ENCODE results near the gene QKI. TPM values are rescaled to one million over a fixed set of nuclear protein-coding genes. Genes with fewer than 3 reads are reported as not detected.

Gene QKI
- total RNA-seq, 8 experiments from 2014 or later = 67.5 to 316 (median 142) TPM

DNA sequence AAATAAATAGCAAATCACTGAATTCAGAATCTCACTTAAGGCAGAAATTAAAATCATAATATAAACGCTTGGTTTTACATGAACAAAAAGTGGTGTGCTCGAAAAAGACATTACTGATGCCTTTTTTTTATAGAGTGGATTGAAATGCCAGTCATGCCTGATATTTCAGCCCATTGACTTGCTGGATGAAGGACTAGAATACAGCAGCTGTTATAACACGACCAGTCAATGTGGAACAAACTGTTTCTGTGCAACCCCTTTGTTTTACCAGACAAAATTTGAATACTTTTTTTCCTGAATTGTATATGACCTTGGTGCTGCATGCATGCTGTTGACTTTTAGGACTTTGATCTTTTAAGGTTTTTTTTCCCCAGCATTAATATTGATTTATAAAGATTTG is 150.0 kb downstream of the QKI start:
- no peak for ATAC-seq (replicated peaks in 6 of 8)
- Histone ChIP-seq H3K4me1 (replicated peaks in 1 of 2) (peaks cover 0 to 4% of the 10 kb centered on the region in 2 donors), H3K4me3 (no peak overlapping the region), H3K27ac (no peak overlapping the region)
- in situ Hi-C loops (cut with MboI; ENCODE audit: low pct_unique_long_range_greater_than_20kb in 2 of 9, low sequenced_read_pairs in 9 of 9, unreplicated experiment in 9 of 9) = loop anchor here in 2 of 9 experiments (25.0 kb wide), 2 partner anchors 127 to 377 kb away; no protein-coding TSS in a partner anchor
- 54 to 100% (median 83%) methylated on average over 1 to 3 of the region's 3 CpGs for WGBS, 10 experiments

DNA sequence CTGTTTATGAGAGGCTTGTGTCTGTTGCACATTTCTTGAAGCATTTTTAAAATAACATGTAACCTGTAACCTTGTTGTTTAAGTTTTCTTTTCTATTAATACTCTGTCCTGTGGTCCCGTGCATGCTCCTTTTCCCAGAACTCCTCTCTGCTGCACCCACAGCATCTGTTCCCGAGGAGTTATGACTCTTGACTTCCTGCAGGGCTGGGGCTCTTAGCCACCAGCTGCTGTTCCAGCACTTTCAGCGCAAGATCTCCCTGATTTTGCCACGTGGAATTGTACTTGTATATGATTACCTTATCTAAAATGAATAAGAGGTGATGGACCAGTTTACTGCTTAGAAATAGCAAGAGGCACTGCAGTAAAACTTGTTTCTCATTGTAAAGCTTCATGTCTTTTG is 150.6 kb downstream of the QKI start:
- H3K4me1 ChIP-seq (replicated peaks in 1 of 2) = peaks cover 0 to 4% of the 10 kb centered on the region in 2 donors
- no peak overlapping the region for H3K27ac ChIP-seq
- WGBS, 10 experiments = 60 to 91% (median 80%) methylated on average over 2 to 4 of the region's 4 CpGs; no CpG with 5 or more reads in 2 of the 10 experiments
- ATAC-seq (replicated peaks in 6 of 8) = peak in 1 of 8 experiments; percentile 44
- H3K4me3 ChIP-seq = no peak overlapping the region
- in situ Hi-C loops (cut with MboI; ENCODE audit: low pct_unique_long_range_greater_than_20kb in 2 of 9, low sequenced_read_pairs in 9 of 9, unreplicated experiment in 9 of 9) = loop anchor here in 2 of 9 experiments (25.0 kb wide), 2 partner anchors 128 to 378 kb away; no protein-coding TSS in a partner anchor

DNA sequence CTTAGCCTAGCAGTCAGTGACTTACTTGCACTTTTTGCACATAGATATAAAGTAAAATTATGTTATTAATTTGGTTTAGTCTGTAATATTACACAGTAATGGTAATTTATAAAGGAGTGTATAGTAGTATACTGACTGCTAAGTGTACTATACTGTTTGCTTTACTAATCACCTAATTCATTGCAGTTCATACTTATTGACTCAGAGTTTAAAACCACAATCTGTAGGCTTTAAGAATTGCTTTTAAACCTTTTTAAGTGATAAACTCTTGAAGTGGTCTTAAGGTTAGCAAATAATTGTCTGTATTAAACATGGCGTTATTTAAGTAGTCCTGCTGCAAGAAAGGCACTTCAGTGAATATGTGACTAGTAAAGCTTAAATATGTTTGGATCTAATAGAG is 151.5 kb downstream of the QKI start:
- in situ Hi-C loops (cut with MboI; ENCODE audit: low pct_unique_long_range_greater_than_20kb in 2 of 9, low sequenced_read_pairs in 9 of 9, unreplicated experiment in 9 of 9) = loop anchor here in 2 of 9 experiments (25.0 kb wide), 2 partner anchors 129 to 379 kb away; no protein-coding TSS in a partner anchor
- H3K4me1 ChIP-seq (replicated peaks in 1 of 2) = peaks cover 5 to 10% of the 10 kb centered on the region in 2 donors

DNA sequence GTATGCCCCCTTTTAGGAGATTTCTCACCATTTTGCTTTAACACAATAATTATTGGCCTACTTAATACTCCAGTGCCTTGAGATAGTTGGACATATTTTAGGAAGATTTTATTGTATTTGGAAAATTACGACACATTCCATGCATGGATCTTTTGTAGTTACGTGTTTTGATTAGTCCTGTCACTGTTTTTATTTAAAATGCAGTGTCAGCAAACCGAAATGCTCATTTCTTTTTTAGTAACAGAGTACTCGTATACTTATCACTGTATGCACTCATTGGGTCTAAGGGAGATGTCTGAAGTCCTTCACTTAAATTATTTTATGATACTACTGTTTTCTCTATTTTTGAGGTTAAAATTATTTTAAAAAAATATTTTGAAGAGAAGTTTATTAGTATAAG is 153.8 kb downstream of the QKI start:
- Histone ChIP-seq H3K4me3 (no peak overlapping the region), H3K27ac (no peak overlapping the region), H3K4me1 (replicated peaks in 1 of 2) (peaks cover 9 to 15% of the 10 kb centered on the region in 2 donors)
- 86 to 100% (median 99%) methylated on average over 1 to 4 of the region's 4 CpGs for WGBS, 10 experiments
- no peak for ATAC-seq (replicated peaks in 6 of 8)
- in situ Hi-C loops (cut with MboI; ENCODE audit: low pct_unique_long_range_greater_than_20kb in 2 of 9, low sequenced_read_pairs in 9 of 9, unreplicated experiment in 9 of 9) = loop anchor here in 2 of 9 experiments (25.0 kb wide), 2 partner anchors 131 to 381 kb away; no protein-coding TSS in a partner anchor

More for the DNA sequence above, 151.5 kb downstream of the QKI start:
- no peak overlapping the region for H3K4me3 ChIP-seq
- 83 to 100% (median 100%) methylated on average over 1 of the region's 1 CpG; no CpG with 5 or more reads in 2 of the 10 experiments for WGBS, 10 experiments
- no peak overlapping the region for H3K27ac ChIP-seq
- no peak for ATAC-seq (replicated peaks in 6 of 8)

DNA sequence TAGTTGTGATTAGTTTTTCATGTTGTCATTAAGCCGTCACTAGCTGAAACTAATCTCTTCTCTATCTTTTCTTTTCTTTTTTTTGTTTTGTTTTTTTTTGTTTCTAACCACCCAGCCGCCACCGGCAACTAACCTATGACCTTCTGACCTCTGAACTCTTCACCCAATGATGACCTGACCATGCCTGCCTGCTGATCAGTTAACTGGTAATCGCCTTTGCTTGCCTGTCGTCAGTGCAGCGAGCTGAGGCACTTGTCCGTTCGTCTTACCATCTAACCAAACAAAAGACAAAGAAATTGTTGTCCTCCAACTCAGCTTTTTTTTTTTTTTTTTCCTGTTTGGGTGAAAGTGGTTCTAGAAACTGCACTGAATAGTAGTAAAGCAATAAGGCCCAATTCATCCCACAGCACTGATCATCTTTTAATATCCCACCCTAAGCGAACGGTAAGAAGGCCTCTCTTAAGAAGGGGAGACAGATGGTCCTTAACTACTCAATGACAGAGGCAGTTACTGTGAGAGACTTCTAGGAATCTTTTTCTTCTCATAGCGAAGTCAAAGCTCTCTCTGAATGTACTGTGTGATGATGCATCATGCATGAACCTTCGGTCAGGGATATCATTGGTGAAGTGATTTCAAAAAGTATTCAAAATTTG is 156.2 kb downstream of the QKI start:
- H3K4me3 ChIP-seq = no peak overlapping the region
- H3K27ac ChIP-seq = no peak overlapping the region
- ATAC-seq (replicated peaks in 6 of 8) = peak in 3 of 8 experiments; percentile 16 to 58 (median 49)
- in situ Hi-C loops (cut with MboI; ENCODE audit: low pct_unique_long_range_greater_than_20kb in 2 of 9, low sequenced_read_pairs in 9 of 9, unreplicated experiment in 9 of 9) = loop anchor here in 2 of 9 experiments (25.0 kb wide), 2 partner anchors 133 to 383 kb away; no protein-coding TSS in a partner anchor
- 18 to 100% (median 79%) methylated on average over 1 to 12 of the region's 12 CpGs for WGBS, 10 experiments
- H3K4me1 ChIP-seq (replicated peaks in 1 of 2) = peaks cover 9 to 11% of the 10 kb centered on the region in 2 donors

DNA sequence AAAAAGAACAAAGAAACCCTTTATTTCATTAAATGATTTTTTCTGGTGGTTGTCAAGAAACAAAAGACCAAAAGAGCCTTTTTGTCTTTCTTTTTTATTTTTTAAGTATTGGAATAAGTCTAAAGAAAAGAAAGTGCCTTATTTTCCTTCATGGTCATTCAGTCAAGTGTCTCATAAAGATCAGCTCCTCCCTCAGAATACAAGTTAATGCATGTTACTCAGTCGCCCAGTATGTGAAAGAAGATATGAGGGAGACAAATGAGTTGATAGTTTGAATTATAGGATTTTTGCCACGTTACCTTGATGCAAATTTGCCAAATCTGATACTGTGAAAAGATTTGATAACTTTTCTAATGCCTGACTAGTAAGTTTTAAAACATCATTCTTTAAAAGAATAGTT is 157.2 kb downstream of the QKI start:
- 58 to 100% (median 94%) methylated on average over 1 to 2 of the region's 2 CpGs; no CpG with 5 or more reads in 1 of the 10 experiments for WGBS, 10 experiments
- Histone ChIP-seq H3K4me1 (replicated peaks in 1 of 2) (peaks cover 9 to 11% of the 10 kb centered on the region in 2 donors), H3K27ac (no peak overlapping the region), H3K4me3 (no peak overlapping the region)
- ATAC-seq (replicated peaks in 6 of 8) = no peak
- in situ Hi-C loops (cut with MboI; ENCODE audit: low pct_unique_long_range_greater_than_20kb in 2 of 9, low sequenced_read_pairs in 9 of 9, unreplicated experiment in 9 of 9) = loop anchor here in 2 of 9 experiments (25.0 kb wide), 2 partner anchors 134 to 384 kb away; no protein-coding TSS in a partner anchor

DNA sequence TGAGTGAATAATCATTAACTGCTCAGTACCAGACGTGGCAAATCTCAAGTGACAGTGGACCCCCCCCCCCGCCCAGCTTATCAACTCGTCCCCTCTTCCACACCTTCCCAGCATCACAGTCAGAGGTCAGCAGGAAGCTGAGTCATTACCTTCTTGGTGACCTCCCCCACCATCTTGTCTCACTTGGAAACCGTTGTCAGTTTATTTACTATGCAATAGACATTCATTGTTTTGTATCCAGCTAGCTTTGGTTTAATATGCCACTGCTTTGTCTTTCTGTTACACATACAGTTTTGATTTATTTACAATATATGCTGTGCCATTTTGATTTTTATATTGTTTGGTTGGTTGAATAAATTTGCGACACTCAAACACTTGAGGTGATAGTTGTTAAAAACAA is 158.1 kb downstream of the QKI start:
- in situ Hi-C loops (cut with MboI; ENCODE audit: low pct_unique_long_range_greater_than_20kb in 2 of 9, low sequenced_read_pairs in 9 of 9, unreplicated experiment in 9 of 9) = loop anchor here in 2 of 9 experiments (25.0 kb wide), 2 partner anchors 135 to 385 kb away; no protein-coding TSS in a partner anchor
- Histone ChIP-seq H3K4me3 (no peak overlapping the region), H3K4me1 (replicated peaks in 1 of 2) (peaks cover 9 to 11% of the 10 kb centered on the region in 2 donors), H3K27ac (no peak overlapping the region)
- WGBS, 10 experiments = 14 to 100% (median 75%) methylated on average over 1 to 2 of the region's 5 CpGs; no CpG with 5 or more reads in 3 of the 10 experiments
- peak in 2 of 8 experiments; percentile 30 to 42 for ATAC-seq (replicated peaks in 6 of 8)

DNA sequence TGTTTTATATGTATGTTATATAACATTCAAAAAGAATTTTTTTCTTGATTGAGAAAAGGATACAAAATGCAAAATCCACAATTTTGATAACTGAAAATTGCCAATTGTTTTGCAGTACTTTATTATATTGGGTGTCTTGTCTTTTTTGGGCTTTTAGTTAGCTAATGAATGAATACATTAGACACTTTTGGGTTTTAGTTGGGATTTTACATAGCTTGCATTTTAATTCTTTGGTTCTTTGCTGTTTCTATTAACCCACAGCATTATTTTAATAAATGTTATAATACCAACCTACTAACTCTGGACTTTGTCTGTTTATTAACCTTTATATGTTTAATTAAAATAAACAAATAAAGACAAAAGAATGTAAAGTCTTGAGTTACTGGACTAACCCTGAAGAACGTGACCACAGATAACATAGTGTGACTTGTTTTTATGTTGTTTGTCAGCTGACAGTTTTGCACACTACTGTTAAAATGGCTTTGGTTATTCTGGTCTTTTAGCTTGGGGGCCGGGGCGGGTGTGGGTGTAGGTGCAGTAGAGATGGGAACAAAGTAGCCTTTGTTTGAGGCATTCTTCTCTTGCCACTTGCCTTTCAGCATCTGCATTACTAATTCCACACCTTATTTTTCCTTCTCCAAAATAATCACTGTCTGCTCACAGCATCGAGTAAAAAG is 159.1 kb downstream of the QKI start:
- Histone ChIP-seq H3K27ac (no peak overlapping the region), H3K4me1 (replicated peaks in 1 of 2) (peaks cover 9 to 15% of the 10 kb centered on the region in 2 donors), H3K4me3 (no peak overlapping the region)
- WGBS, 10 experiments = 67 to 93% (median 71%) methylated on average over 1 to 4 of the region's 4 CpGs; no CpG with 5 or more reads in 1 of the 10 experiments
- ATAC-seq (replicated peaks in 6 of 8) = peak in 3 of 8 experiments; percentile 26 to 42 (median 36)
- in situ Hi-C loops (cut with MboI; ENCODE audit: low pct_unique_long_range_greater_than_20kb in 2 of 9, low sequenced_read_pairs in 9 of 9, unreplicated experiment in 9 of 9) = loop anchor here in 2 of 9 experiments (25.0 kb wide), 2 partner anchors 136 to 386 kb away; no protein-coding TSS in a partner anchor

DNA sequence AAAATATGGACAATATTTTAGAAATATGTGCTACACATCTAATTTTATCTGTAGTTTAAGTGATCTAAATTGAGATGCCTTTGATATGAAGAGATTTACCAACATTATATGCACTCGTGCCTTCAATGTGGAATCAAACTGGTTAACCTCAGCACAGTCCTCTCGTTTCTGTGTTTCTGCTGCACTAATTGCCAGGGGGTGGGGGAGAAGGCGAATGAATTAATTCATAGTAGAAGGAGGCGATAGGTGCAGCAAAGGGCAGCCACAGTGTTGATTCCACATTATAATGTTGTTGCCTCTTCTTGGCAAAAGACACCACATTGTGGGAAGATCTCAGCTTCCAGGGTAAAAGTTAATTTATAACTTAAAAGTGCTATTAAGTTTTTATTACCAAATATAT is 161.6 kb downstream of the QKI start:
- 42 to 100% (median 61%) methylated on average over 1 to 4 of the region's 4 CpGs for WGBS, 10 experiments
- ATAC-seq (replicated peaks in 6 of 8) = peak in 4 of 8 experiments; percentile 35 to 52 (median 50)
- peaks cover 15 to 20% of the 10 kb centered on the region in 2 donors for H3K4me1 ChIP-seq (replicated peaks in 1 of 2)
- H3K27ac ChIP-seq = no peak overlapping the region
- no peak overlapping the region for H3K4me3 ChIP-seq
- in situ Hi-C loops (cut with MboI; ENCODE audit: low pct_unique_long_range_greater_than_20kb in 2 of 9, low sequenced_read_pairs in 9 of 9, unreplicated experiment in 9 of 9) = no loop called here

DNA sequence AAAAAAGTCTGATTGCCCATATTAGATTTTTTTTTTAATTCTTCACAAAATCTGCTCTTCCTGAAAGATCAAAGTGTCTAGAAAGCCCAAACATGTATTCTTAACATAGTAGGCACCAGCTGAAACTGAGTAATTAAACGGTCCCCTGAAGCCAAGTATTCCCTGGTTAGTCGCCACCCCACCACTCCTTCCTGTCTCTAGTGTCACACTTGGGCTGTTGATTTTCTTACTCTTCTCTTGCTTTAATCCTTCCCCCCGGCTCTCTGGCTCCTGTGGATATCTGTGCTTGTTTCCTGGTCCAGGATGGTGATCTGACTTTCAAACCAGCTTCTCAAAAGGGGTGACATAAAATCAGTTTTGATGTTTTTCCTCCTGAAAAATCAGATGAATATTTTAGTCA is 162.9 kb downstream of the QKI start:
- 6 to 90% (median 73%) methylated on average over 2 to 3 of the region's 3 CpGs; no CpG with 5 or more reads in 3 of the 10 experiments for WGBS, 10 experiments
- H3K4me1 ChIP-seq (replicated peaks in 1 of 2) = peaks cover 14 to 20% of the 10 kb centered on the region in 2 donors
- H3K27ac ChIP-seq = no peak overlapping the region
- no peak overlapping the region for H3K4me3 ChIP-seq
- no peak for ATAC-seq (replicated peaks in 6 of 8)
- in situ Hi-C loops (cut with MboI; ENCODE audit: low pct_unique_long_range_greater_than_20kb in 2 of 9, low sequenced_read_pairs in 9 of 9, unreplicated experiment in 9 of 9) = no loop called here

DNA sequence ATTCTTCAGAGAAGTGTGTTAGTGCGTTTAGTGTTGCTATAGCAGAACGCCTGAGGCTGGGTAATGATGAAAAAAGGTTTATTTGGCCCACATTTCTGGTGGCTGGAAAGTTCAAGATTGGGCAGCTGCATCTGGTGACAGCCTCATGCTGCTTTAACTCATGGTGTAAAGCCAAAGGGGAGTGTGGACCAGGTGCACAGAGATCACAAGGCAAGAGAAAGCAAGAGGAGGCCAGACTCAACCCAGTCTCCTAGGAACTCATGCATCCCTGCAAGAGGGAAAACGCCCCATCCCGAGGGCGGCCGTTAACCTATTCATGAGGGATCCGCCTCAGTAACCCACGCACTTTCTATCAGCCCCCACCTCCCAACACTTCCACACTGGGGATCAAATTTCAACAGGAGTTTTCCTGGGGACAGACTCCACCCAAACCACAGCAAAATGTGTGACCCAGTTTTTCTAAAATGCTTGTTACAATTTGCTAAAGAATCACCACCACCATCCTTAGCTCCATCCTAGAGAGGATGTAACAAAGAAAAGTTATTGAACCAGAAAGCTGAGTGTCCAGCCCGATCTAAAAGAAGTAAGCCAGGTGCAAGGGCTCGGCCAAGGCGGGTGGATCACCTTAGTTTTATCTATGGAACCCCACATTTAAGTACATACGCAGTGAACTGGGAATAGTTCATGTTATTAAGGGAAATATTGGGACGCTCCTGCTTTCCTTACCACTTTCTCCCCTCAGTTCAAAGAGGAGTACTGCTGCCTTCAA is 164.8 kb downstream of the QKI start:
- in situ Hi-C loops (cut with MboI; ENCODE audit: low pct_unique_long_range_greater_than_20kb in 2 of 9, low sequenced_read_pairs in 9 of 9, unreplicated experiment in 9 of 9) = no loop called here
- WGBS, 10 experiments = 40 to 88% (median 64%) methylated on average over 2 to 12 of the region's 13 CpGs; no CpG with 5 or more reads in 2 of the 10 experiments
- peaks cover 11 to 15% of the 10 kb centered on the region in 2 donors for H3K4me1 ChIP-seq (replicated peaks in 1 of 2)
- peak; percentile 54 to 92 (median 66) for ATAC-seq (replicated peaks in 6 of 8)
- H3K4me3 ChIP-seq = no peak overlapping the region
- H3K27ac ChIP-seq = no peak overlapping the region

DNA sequence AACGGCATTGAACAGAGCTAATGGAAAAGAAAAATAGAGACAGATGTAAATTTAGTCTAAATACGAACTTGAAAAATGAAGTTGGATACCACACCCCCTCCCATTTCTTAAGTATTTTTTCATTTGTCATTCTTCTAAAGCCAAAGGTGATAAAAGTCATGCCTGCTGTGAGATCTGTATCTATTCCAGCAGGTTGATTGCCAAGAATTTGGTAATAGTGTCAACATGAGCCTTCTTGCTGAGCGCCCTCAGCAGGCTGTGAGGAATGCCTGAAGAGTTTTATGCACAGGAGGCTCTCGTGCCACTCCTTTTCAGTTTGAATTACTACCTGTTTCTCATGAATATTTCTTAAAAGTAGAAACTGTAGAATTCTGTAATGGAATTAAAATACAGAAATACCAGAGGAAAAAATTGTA is 165.4 kb downstream of the QKI start:
- H3K4me1 ChIP-seq (replicated peaks in 1 of 2) = peaks cover 11 to 15% of the 10 kb centered on the region in 2 donors
- in situ Hi-C loops (cut with MboI; ENCODE audit: low pct_unique_long_range_greater_than_20kb in 2 of 9, low sequenced_read_pairs in 9 of 9, unreplicated experiment in 9 of 9) = no loop called here
- no peak overlapping the region for H3K27ac ChIP-seq
- H3K4me3 ChIP-seq = no peak overlapping the region
- ATAC-seq (replicated peaks in 6 of 8) = peak in 5 of 8 experiments; percentile 10 to 27 (median 14)
- 7 to 86% (median 40%) methylated on average over 2 to 4 of the region's 4 CpGs; no CpG with 5 or more reads in 1 of the 10 experiments for WGBS, 10 experiments

All from motor neuron (in vitro differentiated cells).